GM18861 (cell line): ENCODE measurements around the gene DYRK2.

Experiments used
- ATAC-seq: cut with Tn5 transposase; IDR thresholded peaks from one replicate; pipeline ENCODE4 v1.9.1; 2021; ENCODE audit not compliant: unreplicated experiment

Gene DYRK2

DNA sequence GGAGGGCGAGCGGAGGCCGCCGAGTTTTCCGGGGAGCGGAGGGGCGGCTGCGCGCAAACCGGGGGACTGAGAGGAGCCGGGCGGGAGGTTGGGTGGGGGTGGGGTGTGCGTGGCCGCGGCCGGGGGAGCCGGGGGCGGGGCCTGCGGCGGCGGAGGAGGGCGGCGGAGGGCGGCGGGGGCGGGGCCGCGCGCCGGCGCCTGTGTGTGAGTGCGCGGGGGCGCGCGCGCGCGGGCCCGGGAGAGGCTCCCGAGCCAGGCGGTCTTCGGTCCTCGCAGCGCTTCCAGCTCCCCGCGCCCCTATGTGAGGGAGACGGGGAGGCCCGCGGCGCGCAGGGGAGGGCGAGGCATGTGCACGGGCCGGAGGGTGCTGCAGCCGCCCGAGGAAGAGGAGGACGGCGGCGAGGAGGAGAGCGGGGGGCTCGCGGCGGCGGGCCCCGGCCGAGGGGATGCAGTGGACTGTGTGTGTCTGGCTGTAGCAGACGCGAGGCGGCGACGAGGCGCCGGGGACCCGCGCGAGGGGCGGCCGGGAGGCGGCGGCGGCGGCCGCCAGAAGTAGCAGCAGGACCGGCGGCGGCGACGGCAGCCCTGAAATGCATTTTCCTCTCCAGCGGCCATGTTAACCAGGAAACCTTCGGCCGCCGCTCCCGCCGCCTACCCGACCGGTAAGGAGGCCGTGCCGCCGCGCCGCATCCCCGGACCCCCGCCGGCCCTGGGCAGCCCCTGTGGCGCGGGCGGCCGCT lies at the start of gene DYRK2:
DYRK2 (plus strand) TSS at position 225 of the 740 bp plus-strand sequence; CDS start at position 614, 389 bp downstream.
- ATAC-seq: peak; percentile 50

DNA sequence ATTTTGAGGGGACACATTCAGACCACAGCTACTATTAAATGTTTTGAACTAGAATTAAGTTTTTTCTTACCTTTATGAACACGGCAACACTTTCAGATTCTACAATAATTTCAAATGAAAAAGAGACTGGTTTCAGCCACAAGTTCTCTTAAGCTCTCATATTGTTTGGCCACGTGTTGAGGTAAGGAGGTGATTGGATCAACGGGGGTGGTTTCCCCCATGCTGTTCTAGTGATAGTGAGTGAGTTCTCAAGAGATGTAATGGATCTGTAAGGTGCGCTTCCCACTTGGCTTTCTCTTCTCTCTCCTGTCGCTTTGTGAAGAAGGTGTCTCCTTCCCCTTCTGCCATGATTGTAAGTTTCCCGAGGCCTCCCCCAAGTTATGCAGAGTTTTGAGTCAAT lies 48.9 kb upstream of the DYRK2 start:
- ATAC-seq: no peak

DNA sequence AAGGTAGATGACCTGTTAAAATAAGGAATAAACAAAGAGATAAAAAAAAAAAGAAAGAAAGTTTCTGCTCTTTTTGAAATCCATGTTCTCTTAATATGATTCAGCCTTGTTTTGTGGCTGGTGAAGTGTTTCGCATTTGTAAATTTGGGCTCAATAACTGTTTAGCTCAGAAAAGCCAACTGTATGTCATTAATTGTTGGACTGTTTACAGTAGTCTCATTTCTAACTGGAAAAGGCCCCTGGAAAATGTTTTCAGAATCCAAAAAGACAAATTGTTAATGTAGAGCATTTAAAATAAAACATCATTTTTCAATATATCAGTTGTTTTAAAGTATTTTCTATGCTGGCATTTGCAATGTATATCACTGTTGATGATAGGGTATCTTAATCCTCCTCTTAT lies 47.4 kb upstream of the DYRK2 start:
- no peak for ATAC-seq

DNA sequence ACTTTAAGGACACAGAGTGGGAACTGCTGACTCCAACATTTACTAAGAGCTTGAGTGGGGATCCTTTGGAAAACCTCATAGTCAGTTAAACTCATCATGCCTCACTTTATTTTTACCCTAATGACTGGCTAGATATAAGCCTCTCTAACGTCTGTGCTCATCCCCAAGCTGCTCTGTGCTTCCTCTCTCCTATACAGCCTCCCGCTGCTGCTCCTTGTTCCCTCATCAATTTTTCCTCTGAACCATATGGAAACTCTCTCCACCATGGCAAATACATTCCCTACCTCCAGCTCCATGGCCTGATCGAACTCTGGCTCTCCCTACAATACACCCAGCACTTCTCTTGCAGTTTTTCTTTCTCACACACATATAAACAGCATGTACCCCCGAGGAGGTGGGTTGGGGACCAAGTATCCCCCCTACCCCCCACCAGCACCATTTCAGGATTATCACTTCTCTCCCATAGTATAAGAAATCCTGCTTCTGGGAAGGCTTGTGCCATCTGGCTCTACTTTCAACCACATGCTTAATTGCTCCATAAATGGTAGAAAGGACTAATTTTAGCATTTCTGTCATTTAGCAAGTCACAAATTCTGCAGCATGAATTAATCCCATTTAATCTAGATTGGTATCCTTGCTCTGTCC lies 39.2 kb upstream of the DYRK2 start:
- no peak for ATAC-seq

DNA sequence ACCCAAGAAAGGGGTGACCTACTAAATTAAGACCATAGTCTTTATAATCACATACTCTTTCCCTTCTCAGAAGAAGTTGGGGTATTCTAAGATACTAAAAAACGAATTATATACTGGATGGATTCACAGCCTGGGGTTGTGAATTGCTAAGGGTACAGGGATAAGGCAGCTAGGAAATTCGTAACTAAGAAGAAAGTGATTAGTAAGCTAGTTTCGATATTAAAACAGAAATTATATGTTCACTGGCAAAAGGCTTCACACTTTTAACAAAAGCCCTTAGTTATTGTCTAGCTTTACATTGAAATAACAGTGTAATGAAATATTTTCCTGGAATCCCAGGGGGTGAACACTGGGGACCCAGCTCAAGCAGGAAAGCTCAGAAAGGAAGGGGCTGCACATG lies 35.5 kb upstream of the DYRK2 start:
- ATAC-seq: no peak

DNA sequence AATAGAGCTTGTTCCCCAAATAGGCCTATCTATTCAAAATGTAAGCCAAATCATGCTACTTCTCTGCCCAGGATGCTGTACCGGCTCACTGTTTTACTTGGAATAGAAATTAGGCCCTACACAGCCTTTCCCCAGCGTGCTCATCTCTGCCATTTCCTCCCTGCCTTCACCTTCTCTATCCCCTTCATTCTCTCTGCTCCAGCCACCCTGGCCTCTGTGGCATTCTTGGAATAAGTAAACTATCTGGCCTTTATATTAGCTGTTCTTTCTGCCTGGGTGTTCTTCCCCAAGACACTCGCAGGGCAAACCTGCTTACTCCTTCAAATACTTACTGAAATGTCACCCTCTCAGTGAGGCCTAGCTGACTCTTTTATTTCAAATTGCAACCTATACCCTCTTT lies 30.9 kb upstream of the DYRK2 start:
- ATAC-seq: no peak

DNA sequence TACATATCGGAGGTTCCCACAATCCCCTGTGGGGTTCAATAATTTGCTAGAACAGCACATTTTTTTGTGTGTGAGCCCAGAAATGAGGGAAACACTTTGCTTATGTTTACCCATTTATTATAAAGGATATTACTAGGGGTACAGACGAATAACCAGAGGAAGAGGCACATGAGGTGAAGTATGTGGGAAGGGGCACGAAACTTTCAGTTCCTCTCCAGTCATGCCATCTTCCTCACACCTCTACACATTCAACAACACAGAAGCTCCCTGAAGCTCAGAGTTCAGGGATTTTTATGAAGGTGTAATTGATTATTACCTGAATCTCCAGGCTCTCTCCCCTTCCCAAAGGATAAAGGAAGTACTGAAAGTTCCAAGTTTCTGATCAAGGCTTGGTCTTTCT lies 30.2 kb upstream of the DYRK2 start:
- ATAC-seq: no peak

DNA sequence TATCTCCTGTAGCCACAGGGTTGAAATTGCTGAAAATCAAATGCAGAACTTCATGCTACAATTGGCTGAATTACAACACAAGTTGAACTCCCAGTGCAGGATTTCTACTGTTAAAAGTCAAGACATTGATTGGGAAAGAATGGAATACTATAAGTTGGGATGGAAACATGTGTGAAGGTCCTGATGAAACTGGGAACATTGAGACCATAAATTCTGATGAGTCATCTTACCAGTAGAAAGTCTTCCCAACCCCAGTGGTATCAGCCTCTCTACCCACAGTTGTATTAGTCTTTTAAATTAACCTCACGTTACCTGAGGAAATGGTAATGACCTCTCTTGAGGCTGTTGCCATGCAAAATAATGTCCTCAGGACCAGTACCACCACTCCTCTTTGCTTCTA lies 27.4 kb upstream of the DYRK2 start:
- ATAC-seq: no peak

DNA sequence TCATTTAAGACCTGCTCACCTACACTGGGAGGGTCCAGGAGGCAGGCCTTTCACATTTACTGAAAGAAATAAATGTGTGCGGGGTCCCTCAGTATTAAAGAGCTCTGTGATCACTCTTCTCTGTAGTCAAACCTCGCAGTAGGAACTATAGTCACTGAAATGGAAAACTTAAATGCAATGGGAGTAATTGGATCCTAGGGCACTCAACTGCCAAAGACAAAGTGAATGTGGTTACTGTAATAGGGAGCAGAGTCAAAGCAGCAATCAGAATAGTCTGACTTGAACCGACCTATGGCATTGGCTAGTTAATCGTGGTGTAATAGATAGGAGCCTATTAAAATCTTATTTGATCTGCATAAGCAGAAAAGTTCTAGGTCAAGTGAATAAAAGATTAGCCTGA lies 26.6 kb upstream of the DYRK2 start:
- no peak for ATAC-seq

DNA sequence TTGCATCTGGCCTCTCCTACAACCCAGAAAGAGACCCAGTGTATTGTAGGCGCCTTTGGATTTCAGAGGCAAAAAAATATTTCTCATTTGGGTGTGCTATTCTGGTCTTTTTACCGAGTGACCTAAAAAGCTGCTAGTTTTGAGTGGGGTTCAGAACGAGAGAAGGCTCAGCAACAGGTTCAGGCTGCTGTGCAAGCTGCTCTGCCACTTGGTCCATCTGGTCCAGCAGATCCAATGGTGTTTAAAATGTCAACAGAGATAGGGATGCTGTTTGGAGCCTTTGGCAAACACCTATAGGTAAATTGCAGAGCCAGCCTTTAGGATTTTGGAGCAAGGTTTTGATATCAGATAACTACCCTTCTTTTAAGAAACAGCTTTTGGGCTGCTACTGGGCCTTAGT lies 25.3 kb upstream of the DYRK2 start:
- ATAC-seq: no peak

DNA sequence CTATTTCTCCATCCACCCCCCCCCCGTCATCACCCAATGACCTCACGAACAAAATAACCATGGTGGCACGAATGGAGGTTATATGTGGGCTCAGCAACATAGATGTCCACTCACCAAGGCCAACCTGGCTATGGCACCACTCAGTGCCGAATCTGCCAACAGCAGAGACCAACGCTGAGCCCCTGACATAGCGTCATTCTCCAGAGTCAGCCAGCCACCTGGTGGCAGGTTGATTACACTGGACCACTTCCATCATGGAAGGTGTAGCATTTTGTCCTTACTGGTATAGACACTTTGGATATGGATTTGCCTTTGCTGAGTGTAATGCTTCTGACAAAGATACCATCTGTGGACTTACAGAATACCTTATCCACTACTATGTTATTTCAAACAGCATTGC lies 24.2 kb upstream of the DYRK2 start:
- no peak for ATAC-seq

DNA sequence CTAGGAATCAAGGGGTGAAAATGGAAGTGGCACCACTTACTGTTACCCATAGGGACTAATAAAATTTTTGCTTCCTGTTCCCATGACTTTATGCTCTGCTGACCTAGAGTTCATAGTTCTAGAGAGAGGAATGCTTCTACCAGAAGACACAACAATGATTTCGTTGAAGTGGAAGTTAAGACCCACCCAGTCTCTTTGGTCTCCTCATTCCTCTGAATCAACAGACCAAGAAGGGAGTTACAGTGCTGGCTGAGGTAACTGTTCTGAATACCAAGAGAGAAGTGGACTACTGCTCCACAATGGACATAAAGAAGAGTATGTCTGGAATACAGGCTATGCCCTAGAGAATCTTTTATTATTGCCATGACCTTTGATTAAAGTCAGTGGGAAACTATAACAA lies 23.5 kb upstream of the DYRK2 start:
- ATAC-seq: no peak

DNA sequence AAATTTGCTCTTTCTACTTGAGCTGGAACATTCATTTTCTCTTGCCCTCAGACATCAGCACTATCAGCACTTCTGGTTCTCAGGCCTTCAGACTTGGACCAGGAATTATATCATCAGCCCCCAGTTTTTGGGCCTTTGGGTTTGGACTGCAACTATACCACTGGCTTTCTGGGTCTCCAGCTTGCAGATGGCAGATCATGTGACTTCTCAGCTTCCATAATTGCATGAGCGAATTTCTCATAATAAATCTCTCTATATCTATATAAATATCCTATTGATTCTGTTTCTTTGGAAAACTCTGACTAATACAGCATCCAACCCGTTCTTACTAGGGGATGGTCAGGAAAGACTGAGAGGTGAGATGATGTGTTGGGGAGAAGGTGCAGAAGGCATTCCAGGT lies 22.4 kb upstream of the DYRK2 start:
- no peak for ATAC-seq

DNA sequence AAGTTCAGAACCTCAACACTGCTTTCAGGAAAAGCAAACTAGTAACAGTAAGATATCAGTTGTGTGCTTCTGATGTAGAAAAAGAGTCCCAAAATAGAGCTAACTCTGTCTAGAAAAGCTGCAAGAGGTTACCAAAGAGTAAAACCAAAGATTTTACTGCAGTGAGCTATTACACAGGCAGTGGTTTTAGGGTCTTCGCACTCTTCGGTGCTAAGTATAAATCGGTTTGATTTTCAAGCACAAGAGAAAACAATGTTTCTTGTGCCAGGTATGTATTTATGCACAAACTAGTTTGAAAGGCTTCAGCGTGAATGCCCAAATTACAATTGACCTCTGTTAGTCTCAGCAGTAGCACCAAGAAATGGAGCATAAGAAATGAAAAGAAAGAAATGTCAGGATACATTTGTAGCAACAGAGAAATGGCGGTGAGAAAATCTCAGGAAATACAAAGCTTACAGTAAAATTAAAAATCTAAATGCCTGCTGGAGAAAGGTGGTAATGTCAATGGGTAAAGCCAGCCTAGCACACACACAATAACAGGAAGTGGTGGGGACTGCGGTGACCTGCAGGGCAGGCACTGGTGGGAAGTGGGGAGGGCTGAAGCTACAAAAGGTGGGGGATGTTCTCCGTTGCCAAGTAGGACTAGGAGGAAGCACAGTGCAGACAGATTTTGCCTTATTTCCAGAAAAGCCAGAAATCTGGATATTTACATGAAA lies 18.0 kb upstream of the DYRK2 start:
- ATAC-seq: peak; percentile 99

DNA sequence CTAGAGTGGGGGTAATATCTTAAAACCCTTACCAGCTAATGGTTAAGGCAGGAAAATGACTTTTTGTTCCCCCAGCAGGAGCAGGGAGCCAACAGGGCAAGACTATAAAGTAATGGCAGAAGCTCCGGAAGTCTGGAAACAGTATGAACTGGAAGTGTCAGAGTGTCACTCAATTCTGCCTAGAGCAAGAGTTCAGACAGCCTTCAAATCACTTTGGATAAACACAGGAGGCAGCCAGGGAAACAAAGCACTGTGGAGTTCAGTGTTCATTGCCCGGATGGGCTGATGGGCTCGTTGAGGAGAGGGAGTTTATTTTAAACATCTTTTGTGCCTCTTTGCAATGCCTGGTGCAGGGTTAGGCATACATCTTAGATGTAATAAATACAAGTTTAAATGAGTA lies 16.5 kb upstream of the DYRK2 start:
- ATAC-seq: no peak

DNA sequence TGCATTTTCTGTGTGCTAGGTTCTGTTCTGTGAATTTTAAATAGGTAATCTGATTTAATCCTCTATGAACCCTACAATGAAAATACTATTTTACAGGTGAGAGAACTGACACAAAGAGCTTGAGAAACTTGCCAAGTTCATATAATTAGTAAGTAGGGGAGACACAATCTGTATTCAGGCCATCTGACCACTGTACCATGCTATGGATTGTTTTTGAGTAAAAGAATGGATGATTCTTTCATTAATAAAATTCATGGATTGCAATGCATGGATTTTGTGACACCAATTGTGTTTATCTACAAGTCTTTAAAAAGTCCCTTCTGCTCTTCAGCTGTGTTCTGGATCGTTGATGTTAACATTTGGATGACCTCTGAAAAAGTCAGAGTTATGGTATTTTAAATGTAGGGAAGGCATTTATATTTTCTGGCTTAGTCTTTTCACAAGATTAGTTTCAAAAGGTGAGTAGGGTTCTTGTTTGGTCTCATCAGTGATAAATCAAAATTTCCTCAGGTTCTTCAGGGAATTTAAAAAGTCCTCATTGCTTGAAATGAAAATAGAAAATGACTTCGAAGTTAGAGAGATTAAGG lies 15.4 kb upstream of the DYRK2 start:
- ATAC-seq: no peak

DNA sequence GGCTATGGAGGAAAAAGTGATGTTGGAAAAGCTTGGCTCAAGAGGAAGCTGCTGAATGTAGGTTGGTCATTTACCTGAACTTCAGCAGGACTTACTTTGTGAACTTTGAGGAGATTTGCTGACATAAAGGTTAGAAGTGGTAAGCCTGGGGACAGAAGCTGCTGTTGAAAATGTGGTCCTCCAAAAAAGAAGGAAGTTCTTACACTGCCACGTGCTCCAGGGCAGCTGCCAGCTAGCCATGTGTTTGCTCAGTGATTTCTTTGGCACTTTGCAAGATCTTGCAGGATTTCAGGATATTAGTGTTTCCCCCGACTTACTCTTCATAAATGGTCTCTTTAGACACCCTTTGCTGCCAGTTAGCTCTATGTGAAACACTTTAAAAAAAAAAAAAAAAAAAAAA lies 14.8 kb upstream of the DYRK2 start:
- no peak for ATAC-seq

DNA sequence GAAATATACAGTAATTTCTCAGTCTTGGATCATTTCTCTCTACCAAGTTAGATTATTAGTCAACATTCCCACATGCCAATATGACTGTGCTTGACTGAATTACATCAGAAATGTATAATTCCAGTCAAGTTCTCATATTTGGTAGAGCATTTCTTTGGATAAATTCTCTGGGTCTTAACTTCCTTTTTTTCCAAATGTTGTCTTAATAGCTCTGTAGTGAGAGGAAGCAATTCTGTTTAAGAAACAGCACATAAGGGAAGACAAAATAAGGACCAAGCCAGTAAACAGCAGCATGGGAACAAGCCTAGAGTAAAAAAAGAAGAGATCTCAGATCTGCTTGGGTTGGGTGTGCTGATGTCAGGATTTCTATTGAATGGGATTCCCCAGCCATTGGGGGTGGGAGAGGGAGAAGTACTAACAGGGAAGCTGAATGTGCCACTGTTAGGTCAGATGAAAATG lies 14.2 kb upstream of the DYRK2 start:
- no peak for ATAC-seq

DNA sequence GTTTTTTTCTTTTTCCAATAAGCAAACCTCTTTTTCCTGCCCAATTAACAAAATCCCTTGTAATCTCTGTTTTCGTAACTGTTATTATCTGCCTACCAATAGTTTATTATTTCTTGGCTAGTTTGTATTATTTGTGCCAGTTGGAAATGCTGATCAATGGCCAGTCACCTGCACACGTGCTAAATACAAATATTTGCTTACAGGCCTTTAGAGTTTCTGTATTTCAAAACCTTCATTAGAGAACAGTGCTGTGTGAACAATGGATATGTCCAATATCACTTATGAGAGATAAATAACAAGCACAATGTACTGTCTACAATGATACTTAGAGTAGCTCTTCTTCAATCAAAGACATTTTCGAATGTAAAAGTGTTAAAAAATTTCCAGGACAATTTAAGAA lies 10.8 kb upstream of the DYRK2 start:
- no peak for ATAC-seq

DNA sequence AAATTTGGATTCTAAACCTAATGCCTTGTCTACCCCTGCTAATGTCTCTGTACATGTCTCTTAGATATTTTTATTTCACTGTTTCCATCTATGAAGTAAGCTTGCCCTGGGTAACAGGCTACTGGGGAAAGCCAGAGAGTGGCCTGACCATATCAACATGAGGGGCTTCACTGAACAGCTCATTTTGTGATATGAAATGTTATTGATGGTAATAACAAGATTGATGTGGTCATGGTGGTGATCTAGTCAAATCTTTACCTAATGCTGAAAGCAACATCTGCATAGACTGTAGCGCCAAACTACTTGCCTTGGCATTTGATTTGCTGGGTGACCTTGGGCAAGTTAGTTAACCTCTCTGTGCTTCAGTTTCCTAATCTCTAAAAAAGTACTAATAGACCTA lies 9.9 kb upstream of the DYRK2 start:
- ATAC-seq: no peak

DNA sequence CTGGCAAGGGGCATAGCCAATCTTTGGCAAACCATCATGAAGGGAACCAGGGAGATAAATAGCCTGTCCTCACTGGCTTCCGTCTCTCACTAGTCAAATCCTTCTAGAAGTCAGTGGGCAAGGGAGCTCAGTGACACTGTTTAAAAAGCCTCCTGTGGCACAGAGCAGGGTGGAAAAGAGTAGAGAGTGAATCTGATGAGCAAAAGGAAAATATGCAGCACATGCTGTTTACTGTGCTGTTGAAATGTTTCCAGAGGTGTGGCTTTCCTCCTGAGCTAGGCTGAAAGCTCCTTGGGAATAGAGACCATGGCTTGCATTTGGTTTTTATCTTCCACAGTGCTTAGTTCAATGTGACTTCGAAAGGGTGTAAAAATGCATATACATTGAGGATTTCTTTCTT lies 7.7 kb upstream of the DYRK2 start:
- no peak for ATAC-seq

DNA sequence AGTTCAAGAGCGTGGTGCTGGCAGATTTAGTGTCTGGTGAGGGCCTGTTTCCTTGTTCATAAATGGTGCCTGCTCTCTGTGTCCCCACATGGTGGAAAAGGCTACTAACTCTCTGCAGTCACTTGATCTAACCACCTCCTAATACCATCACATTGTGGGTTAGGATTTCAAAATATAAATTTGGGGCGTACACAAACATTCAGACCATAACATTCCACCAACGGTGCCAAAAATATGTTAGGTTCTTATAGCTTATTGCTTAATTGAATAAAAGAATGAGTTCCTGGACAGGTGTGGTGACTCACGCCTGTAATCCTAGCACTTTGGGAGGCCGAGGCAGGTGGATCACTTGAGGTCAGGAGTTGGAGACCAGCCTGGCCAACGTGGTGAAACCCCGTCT lies 3.4 kb upstream of the DYRK2 start:
- ATAC-seq: no peak
